ENCODE data around the gene RIMS4. TPM values are rescaled to one million over a fixed set of nuclear protein-coding genes. Genes with fewer than 3 reads are reported as not detected.
"Not testable (repeated sequence)": the region's sequence is repeated elsewhere in the genome, so short reads cannot be mapped to it uniquely, and the experiment has no call there.

The RIMS4 gene
- total RNA-seq, 4 donors from 2014 or later, result 1.2 to 2.6 (median 1.9) TPM

GRCh38 chr20:44829688-44830087 lies 19.3 kb upstream of the RIMS4 start:
- TF ChIP-seq EP300 (IDR thresholded peaks at IDR 0.05) (no peak), POLR2AphosphoS5 (IDR thresholded peaks at IDR 0.05) (no peak), CTCF (IDR thresholded peaks at IDR 0.05) (no peak), POLR2A (IDR thresholded peaks at IDR 0.05; ENCODE audit: low read depth) (no peak)
- WGBS, result 97% methylated on average over 5 of the region's 5 CpGs

GRCh38 chr20:44828640-44829039 lies 18.3 kb upstream of the RIMS4 start:
- 40% methylated on average over 2 of the region's 2 CpGs for WGBS
- Histone ChIP-seq H3K9me3 (peaks cover 0 to 6% (median 4%) of the 10 kb centered on the region in 4 donors), H3K27me3 (no peaks in the 10 kb centered on the region), H3K4me3 (no peak overlapping the region), H3K36me3 (no peaks in the 10 kb centered on the region), H3K27ac (replicated peaks in 1 of 4) (no peak overlapping the region), H3K4me1 (no peaks in the 10 kb centered on the region)
- intact Hi-C loops (cut with DNase I), result no loop called here
- no peak for DNase-seq (ENCODE audit: extremely low spot score)
- TF ChIP-seq POLR2A (IDR thresholded peaks at IDR 0.05; ENCODE audit: low read depth) (no peak), EP300 (IDR thresholded peaks at IDR 0.05) (no peak)

More at GRCh38 chr20:44829688-44830087, 19.3 kb upstream of the RIMS4 start:
- DNase-seq (ENCODE audit: extremely low spot score), result no peak
- Histone ChIP-seq H3K27me3 (no peaks in the 10 kb centered on the region), H3K36me3 (no peaks in the 10 kb centered on the region), H3K4me3 (no peak overlapping the region), H3K27ac (replicated peaks in 1 of 4) (no peak overlapping the region), H3K4me1 (no peaks in the 10 kb centered on the region), H3K9me3 (peaks cover 0 to 6% (median 4%) of the 10 kb centered on the region in 4 donors)
- intact Hi-C loops (cut with DNase I), result no loop called here

GRCh38 chr20:44827401-44827800 lies 17.1 kb upstream of the RIMS4 start:
- Histone ChIP-seq H3K4me1 (no peaks in the 10 kb centered on the region), H3K36me3 (no peaks in the 10 kb centered on the region), H3K27me3 (no peaks in the 10 kb centered on the region), H3K27ac (replicated peaks in 1 of 4) (no peak overlapping the region), H3K4me3 (no peak overlapping the region), H3K9me3 (peaks cover 0 to 6% (median 4%) of the 10 kb centered on the region in 4 donors)
- intact Hi-C loops (cut with DNase I), result no loop called here
- TF ChIP-seq CTCF (IDR thresholded peaks at IDR 0.05) (no peak), POLR2AphosphoS5 (IDR thresholded peaks at IDR 0.05) (no peak), EP300 (IDR thresholded peaks at IDR 0.05) (no peak), POLR2A (IDR thresholded peaks at IDR 0.05; ENCODE audit: low read depth) (no peak)
- DNase-seq (ENCODE audit: extremely low spot score), result no peak
- WGBS, result 29% methylated on average over 1 of the region's 1 CpG

GRCh38 chr20:44821576-44821975 lies 11.2 kb upstream of the RIMS4 start:
- DNase-seq (ENCODE audit: extremely low spot score); H3K4me3 ChIP-seq; H3K27me3 ChIP-seq; intact Hi-C loops (cut with DNase I); H3K4me1 ChIP-seq; H3K27ac ChIP-seq (replicated peaks in 1 of 4); H3K9me3 ChIP-seq; H3K36me3 ChIP-seq: not testable (repeated sequence)
- 88% methylated on average over 6 of the region's 6 CpGs for WGBS

- Histone ChIP-seq H3K9me3 (no peaks in the 10 kb centered on the region), H3K27me3 (peaks cover 0 to 4% (median 0%) of the 10 kb centered on the region in 4 donors), H3K4me1 (no peaks in the 10 kb centered on the region), H3K36me3 (no peaks in the 10 kb centered on the region), H3K27ac (replicated peaks in 1 of 4) (no peak overlapping the region), H3K4me3 (no peak overlapping the region)
- TF ChIP-seq CTCF (IDR thresholded peaks at IDR 0.05) (no peak), EP300 (IDR thresholded peaks at IDR 0.05) (no peak), POLR2A (IDR thresholded peaks at IDR 0.05; ENCODE audit: low read depth) (no peak), POLR2AphosphoS5 (IDR thresholded peaks at IDR 0.05) (no peak)
- WGBS, result 65% methylated on average over 4 of the region's 4 CpGs
- DNase-seq (ENCODE audit: extremely low spot score), result no peak
- intact Hi-C loops (cut with DNase I), result no loop called here
These were observed 9.6 kb upstream of the RIMS4 start for GRCh38 chr20:44819936-44820335.
